ENCODE data around the gene ACAD8.

The ACAD8 gene

GRCh38 chr11:134253188-134253993 lies at the start of gene ACAD8, which contains the start of gene THYN1:
Gene ACAD8 (plus strand): TSS chr11:134253568. CDS start chr11:134253601, 33 bp downstream.
Gene THYN1 (minus strand): TSS chr11:134253352. CDS start chr11:134252882, 470 bp downstream.
- peak; percentile 92 to 93 for DNase-seq (ENCODE audit: low read depth in 2 of 2)

GRCh38 chr11:134205729-134206128 lies 47.6 kb upstream of the ACAD8 start:
- no peak for DNase-seq (ENCODE audit: low read depth in 2 of 2)

GRCh38 chr11:134206185-134206584 lies 47.2 kb upstream of the ACAD8 start:
- no peak for DNase-seq (ENCODE audit: low read depth in 2 of 2)

GRCh38 chr11:134207538-134208239 lies 45.7 kb upstream of the ACAD8 start:
- peak; percentile 28 to 47 for DNase-seq (ENCODE audit: low read depth in 2 of 2)

GRCh38 chr11:134215836-134216235 lies 37.5 kb upstream of the ACAD8 start:
- DNase-seq (ENCODE audit: low read depth in 2 of 2): no peak

GRCh38 chr11:134216816-134217215 lies 36.6 kb upstream of the ACAD8 start:
- no peak for DNase-seq (ENCODE audit: low read depth in 2 of 2)

GRCh38 chr11:134223121-134223520 lies 30.2 kb upstream of the ACAD8 start:
- no peak for DNase-seq (ENCODE audit: low read depth in 2 of 2)

- DNase-seq (ENCODE audit: low read depth in 2 of 2): peak; percentile 92 to 95
Measured at GRCh38 chr11:134223836-134224709, 29.3 kb upstream of the ACAD8 start, which contains the start of the genes NCAPD3 and VPS26B. Gene NCAPD3 (minus strand): TSS chr11:134223967. CDS start chr11:134223926, 41 bp downstream. Gene VPS26B (plus strand): TSS chr11:134224671. CDS start chr11:134225123, 452 bp downstream.

- peak; percentile 38 to 63 for DNase-seq (ENCODE audit: low read depth in 2 of 2)
Measured at GRCh38 chr11:134224710-134225664, 28.4 kb upstream of the ACAD8 start.

- DNase-seq (ENCODE audit: low read depth in 2 of 2): no peak
Measured at GRCh38 chr11:134226806-134227325, 26.5 kb upstream of the ACAD8 start.

- no peak for DNase-seq (ENCODE audit: low read depth in 2 of 2)
Measured at GRCh38 chr11:134228625-134229024, 24.7 kb upstream of the ACAD8 start.

- DNase-seq (ENCODE audit: low read depth in 2 of 2): no peak
Measured at GRCh38 chr11:134229126-134229790, 24.1 kb upstream of the ACAD8 start.

- DNase-seq (ENCODE audit: low read depth in 2 of 2): no peak
Measured at GRCh38 chr11:134230339-134230738, 23.0 kb upstream of the ACAD8 start.

GRCh38 chr11:134231958-134232659 lies 21.3 kb upstream of the ACAD8 start:
- DNase-seq (ENCODE audit: low read depth in 2 of 2): no peak

- DNase-seq (ENCODE audit: low read depth in 2 of 2): no peak
Measured at GRCh38 chr11:134233729-134234179, 19.6 kb upstream of the ACAD8 start.

GRCh38 chr11:134235399-134235798 lies 18.0 kb upstream of the ACAD8 start:
- no peak for DNase-seq (ENCODE audit: low read depth in 2 of 2)

- no peak for DNase-seq (ENCODE audit: low read depth in 2 of 2)
Measured at GRCh38 chr11:134236834-134237556, 16.4 kb upstream of the ACAD8 start.

- DNase-seq (ENCODE audit: low read depth in 2 of 2): no peak
Measured at GRCh38 chr11:134237557-134237922, 15.8 kb upstream of the ACAD8 start.
